Measurements from ENCODE around the gene DLG3. TPM values are rescaled to one million over a fixed set of nuclear protein-coding genes. Genes with fewer than 3 reads are reported as not detected.
A peak's percentile ranks its signal among the peaks of the same experiment; 100 is the strongest.

DLG3 gene
- total RNA-seq, 1 donor from 2014 or later = 41.8 TPM

DNA sequence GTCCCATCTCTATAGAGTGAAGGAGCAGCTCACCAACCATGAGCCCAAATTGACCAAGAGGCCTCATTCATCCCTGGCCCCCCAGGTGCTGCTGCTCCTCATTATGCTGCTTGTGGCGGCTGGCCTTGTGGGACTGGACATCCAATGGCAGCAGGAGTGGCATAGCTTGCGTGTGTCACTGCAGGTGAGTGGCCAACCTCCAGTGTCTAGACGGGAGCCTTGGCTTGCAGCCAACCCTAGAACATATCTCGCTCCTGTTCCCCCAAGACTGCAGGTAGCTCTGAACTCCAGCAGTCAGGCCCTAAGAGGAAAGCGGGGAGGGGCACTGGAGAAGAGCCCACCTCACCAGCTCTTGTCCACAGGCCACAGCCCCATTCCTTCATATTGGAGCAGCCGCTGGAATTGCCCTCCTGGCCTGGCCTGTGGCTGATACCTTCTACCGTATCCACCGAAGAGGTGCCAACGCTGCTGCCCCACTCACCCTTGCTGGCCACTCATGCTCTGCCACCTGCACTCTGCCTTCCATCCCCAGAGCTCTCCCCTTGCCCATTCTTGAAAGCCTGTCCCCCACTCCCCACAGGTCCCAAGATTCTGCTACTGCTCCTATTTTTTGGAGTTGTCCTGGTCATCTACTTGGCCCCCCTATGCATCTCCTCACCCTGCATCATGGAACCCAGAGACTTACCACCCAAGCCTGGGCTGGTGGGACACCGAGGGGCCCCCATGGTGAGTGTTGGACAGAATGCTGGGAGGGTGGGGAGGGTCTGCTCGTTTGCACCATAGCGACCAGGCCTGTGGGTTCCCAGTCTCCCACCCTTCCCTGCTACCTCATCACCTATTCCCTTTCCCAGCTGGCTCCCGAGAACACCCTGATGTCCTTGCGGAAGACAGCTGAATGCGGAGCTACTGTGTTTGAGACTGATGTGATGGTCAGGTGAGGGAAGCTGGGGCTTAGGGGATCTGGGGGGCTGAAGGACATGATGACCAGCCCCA lies 18.1 kb upstream of the DLG3 start:
- H3K4me1 Mint-ChIP-seq (ENCODE audit: unreplicated experiment) = peaks cover 5% of the 10 kb centered on the region
- no peak overlapping the region for H3K4me3 Mint-ChIP-seq
- no peak overlapping the region for H3K27ac Mint-ChIP-seq
- TF ChIP-seq, protein P1, sequence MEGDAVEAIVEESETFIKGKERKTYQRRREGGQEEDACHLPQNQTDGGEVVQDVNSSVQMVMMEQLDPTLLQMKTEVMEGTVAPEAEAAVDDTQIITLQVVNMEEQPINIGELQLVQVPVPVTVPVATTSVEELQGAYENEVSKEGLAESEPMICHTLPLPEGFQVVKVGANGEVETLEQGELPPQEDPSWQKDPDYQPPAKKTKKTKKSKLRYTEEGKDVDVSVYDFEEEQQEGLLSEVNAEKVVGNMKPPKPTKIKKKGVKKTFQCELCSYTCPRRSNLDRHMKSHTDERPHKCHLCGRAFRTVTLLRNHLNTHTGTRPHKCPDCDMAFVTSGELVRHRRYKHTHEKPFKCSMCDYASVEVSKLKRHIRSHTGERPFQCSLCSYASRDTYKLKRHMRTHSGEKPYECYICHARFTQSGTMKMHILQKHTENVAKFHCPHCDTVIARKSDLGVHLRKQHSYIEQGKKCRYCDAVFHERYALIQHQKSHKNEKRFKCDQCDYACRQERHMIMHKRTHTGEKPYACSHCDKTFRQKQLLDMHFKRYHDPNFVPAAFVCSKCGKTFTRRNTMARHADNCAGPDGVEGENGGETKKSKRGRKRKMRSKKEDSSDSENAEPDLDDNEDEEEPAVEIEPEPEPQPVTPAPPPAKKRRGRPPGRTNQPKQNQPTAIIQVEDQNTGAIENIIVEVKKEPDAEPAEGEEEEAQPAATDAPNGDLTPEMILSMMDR (conservative IDR thresholded peaks at IDR 0.05) = no peak
- DNase-seq (ENCODE audit: extremely low spot score, unreplicated experiment) = no peak
- H3K9me3 Mint-ChIP-seq = no peaks in the 10 kb centered on the region
- H3K27me3 Mint-ChIP-seq = no peaks in the 10 kb centered on the region
- H3K36me3 Mint-ChIP-seq = no peaks in the 10 kb centered on the region

DNA sequence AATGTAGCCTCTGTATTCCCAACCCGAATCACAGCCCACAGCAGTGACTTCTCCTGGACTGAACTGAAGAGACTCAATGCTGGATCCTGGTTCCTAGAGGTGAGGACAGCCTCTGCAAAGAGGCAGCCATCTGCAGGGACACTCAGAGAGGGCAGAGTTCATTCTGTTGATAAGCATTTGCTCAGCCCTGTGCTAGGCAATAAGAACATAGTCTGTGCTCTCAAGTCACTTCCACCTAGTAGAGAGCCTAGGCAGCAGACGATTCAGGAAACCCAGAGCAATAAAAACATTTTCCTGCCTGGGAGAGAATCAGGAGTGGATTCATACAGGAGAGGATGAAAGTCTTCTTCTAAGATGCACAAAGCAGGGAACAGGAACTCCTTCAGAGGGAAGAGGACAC lies 17.3 kb upstream of the DLG3 start:
- Mint-ChIP-seq H3K4me1 (ENCODE audit: unreplicated experiment) (peaks cover 5% of the 10 kb centered on the region), H3K36me3 (no peaks in the 10 kb centered on the region), H3K9me3 (no peaks in the 10 kb centered on the region), H3K4me3 (no peak overlapping the region), H3K27ac (no peak overlapping the region), H3K27me3 (no peaks in the 10 kb centered on the region)
- DNase-seq (ENCODE audit: extremely low spot score, unreplicated experiment) = no peak
- TF ChIP-seq, protein P1 (conservative IDR thresholded peaks at IDR 0.05) = no peak

DNA sequence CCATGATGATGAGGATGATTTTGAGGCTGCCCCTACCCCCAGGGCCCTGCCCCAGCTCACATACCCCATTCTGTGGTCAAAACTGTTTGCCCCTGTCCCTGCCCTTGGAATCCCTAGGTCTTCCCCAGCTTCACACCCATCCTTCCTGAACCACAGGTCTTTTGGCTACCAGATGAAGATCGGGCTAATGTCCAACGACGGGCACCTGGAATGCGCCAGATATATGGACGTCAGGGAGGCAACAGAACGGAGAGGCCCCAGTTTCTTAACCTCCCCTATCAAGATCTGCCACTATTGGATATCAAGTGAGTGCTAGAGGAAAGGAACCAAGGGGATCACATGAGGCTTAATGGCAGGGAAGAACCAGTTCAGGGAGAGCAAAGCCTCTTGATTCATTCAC lies 14.9 kb upstream of the DLG3 start:
- H3K9me3 Mint-ChIP-seq = no peaks in the 10 kb centered on the region
- no peak overlapping the region for H3K27ac Mint-ChIP-seq
- TF ChIP-seq, protein P1 (conservative IDR thresholded peaks at IDR 0.05) = no peak
- no peak for DNase-seq (ENCODE audit: extremely low spot score, unreplicated experiment)
- no peaks in the 10 kb centered on the region for H3K4me1 Mint-ChIP-seq (ENCODE audit: unreplicated experiment)
- no peak overlapping the region for H3K4me3 Mint-ChIP-seq
- no peaks in the 10 kb centered on the region for H3K36me3 Mint-ChIP-seq
- H3K27me3 Mint-ChIP-seq = no peaks in the 10 kb centered on the region

DNA sequence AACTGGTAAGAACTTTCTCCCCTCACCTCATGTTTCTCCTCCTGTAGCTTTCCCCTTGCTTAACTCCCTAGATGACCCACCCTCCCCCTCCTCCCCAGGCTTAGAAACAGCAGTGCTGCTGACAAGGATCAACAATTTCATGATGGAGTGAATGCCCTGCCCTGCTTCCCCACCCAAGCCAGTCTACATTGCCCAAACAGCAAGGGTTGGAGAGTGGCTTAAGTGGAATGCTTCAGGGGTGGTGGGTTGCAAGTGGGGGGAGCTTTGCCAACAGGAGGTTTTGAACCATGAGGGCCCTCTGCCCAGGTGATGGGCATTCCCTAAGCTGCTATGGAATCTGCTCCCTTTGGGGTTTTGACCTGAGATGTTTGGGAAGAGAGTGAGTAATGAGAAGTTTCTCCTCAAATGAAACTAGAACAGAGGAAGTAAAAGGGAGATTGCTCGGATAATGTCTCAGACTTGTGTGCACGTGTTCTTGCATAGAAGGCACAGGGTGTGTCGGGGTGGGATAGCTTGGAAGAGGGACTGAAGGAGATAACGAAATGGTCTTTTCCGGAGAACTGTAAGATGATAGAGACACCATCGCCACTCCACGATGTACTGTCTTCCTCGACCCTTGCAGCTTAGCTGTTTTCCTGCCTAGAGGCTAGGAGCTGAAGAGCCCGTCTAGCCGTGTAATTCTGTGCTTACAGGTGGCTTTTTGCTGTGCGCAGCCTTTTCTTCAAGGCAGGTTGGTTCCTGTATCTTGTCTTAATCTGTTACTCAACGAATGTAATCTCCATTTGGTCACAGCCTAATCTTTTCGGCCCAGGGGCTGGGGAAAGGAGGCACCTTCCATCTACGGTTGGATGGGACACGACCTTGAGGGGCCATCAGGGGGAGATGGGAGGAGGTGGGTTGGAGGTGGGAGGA lies 11.4 kb upstream of the DLG3 start:
- TF ChIP-seq, protein P1 (conservative IDR thresholded peaks at IDR 0.05) = no peak
- H3K4me1 Mint-ChIP-seq (ENCODE audit: unreplicated experiment) = no peaks in the 10 kb centered on the region
- no peak for DNase-seq (ENCODE audit: extremely low spot score, unreplicated experiment)
- peak overlapping the region; percentile 92 for H3K27ac Mint-ChIP-seq
- no peaks in the 10 kb centered on the region for H3K36me3 Mint-ChIP-seq
- H3K27me3 Mint-ChIP-seq = peaks cover 18% of the 10 kb centered on the region
- H3K9me3 Mint-ChIP-seq = no peaks in the 10 kb centered on the region
- H3K4me3 Mint-ChIP-seq = peak overlapping the region; percentile 95

DNA sequence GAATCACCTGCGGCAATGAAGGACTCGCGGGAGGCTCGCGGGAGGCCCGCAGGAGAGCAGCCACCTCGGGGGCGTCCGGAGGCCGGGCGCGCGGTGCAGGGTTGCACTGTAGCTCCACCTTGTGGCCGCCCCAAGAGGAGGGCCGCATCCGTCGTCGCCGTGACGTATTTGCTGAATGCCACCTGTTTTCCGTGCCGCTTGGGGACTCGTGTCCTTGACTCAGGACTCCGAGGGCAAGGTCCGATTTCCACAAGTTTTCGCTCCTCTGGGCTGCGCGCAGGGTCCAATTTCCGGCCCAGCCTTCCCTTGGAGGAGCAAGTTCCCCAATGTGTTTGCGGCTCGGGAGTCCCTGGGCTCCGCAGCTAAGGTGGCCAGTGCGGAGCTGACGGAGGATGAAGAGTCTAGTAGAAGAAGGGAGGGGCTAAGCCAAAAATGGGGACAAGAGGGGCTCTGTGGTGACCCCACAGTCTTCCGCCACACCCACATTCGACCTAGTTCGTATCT lies 10.7 kb upstream of the DLG3 start:
- Mint-ChIP-seq H3K27ac (peak overlapping the region; percentile 92), H3K27me3 (peaks cover 24% of the 10 kb centered on the region)
- DNase-seq (ENCODE audit: extremely low spot score, unreplicated experiment) = no peak

More for the DNA sequence above, 10.7 kb upstream of the DLG3 start:
- H3K4me1 Mint-ChIP-seq (ENCODE audit: unreplicated experiment) = no peaks in the 10 kb centered on the region
- peak overlapping the region; percentile 95 for H3K4me3 Mint-ChIP-seq
- no peaks in the 10 kb centered on the region for H3K36me3 Mint-ChIP-seq
- TF ChIP-seq, protein P1 (conservative IDR thresholded peaks at IDR 0.05) = peak; percentile 79
- no peaks in the 10 kb centered on the region for H3K9me3 Mint-ChIP-seq
